ENCODE measurements around the gene LRRC59. TPM values are rescaled to one million over a fixed set of nuclear protein-coding genes. Genes with fewer than 3 reads are reported as not detected.

Gene LRRC59
- total and polyA plus RNA-seq, 2 of the 13 experiments (the other 11 are each of a cell fraction or from before 2014, with no cell fraction given), result 87.3 to 222 TPM

DNA sequence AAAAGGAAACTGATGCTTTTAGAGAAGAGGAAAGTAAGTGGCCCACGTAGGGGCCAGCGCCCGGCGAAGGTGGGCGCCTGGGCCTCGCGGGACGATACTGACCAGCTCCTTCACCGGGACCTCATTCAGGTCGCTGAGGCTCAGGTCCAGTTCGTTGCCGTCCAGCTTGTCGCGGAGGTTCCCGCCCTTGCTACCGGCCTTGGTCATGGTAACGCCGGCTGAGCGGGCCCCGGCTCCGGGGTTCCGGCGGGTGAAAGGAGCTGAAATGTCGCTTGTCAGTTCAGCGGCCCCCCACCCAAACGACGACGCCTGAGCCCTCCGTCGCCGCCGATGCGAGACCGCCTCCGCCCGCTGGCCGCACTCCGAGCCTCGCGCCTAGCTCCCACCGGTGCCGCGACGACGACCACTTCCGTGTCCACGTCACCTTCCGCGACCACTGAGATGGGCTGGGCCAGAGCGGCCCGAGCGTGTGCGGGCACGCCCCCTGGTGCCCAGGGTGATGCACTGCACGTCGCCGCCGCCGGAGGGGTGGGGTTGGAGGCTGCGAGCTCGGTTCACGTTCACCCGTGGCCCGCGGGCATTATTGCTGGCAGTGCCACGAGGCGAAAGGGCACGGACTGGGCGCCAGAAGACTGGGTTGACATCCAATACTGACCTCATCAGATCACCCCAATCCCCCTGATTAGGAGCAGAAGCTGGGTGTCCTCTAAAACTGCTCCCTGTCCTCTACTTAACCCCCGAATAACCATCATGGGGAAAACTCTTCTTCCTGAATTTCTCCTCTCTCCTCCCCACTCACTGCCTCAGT, at the start of gene LRRC59 (continued):
- peak; percentile 75 for TF ChIP-seq KLF15 (CRISPR knock-in tag; IDR thresholded peaks at IDR 0.05; ENCODE audit: borderline replicate concordance)
- peak; percentile 91 to 96 for TF ChIP-seq POLR2A (IDR thresholded peaks at IDR 0.05; ENCODE audit: insufficient read depth in 1 of 2, low read depth in 2 of 2, low read length in 2 of 2)
- TF ChIP-seq ZFP41 (CRISPR knock-in tag; IDR thresholded peaks at IDR 0.05; ENCODE audit: borderline replicate concordance), result peak; percentile 78
- 0 out of 2 replicates have a peak, but pooled peaks have one; percentile 75 for TF ChIP-seq DMTF1 (CRISPR knock-in tag; IDR thresholded peaks at IDR 0.05)
- peak; percentile 98 for TF ChIP-seq TMF1 (CRISPR knock-in tag; IDR thresholded peaks at IDR 0.05; ENCODE audit: low read depth)
- TF ChIP-seq CSRNP2 (CRISPR knock-in tag; conservative IDR thresholded peaks at IDR 0.05; ENCODE audit: low read depth), result peak; percentile 96
- peak; percentile 87; the same call in 1 of the 2 replicates for TF ChIP-seq HOXA9 (CRISPR knock-in tag; IDR thresholded peaks at IDR 0.05; ENCODE audit: borderline replicate concordance)
- TF ChIP-seq MYC (CRISPR knock-in tag; IDR thresholded peaks at IDR 0.05; ENCODE audit: borderline replicate concordance), result peak; percentile 98
- TF ChIP-seq PAF1 (CRISPR knock-in tag; IDR thresholded peaks at IDR 0.05), result no peak
- TF ChIP-seq NFYB (CRISPR knock-in tag; IDR thresholded peaks at IDR 0.05), result peak; percentile 38; the same call in 1 of the 2 replicates
- TF ChIP-seq U2AF2 (IDR thresholded peaks at IDR 0.05; ENCODE audit: low read depth, low read length), result no peak
- TF ChIP-seq, protein P1, sequence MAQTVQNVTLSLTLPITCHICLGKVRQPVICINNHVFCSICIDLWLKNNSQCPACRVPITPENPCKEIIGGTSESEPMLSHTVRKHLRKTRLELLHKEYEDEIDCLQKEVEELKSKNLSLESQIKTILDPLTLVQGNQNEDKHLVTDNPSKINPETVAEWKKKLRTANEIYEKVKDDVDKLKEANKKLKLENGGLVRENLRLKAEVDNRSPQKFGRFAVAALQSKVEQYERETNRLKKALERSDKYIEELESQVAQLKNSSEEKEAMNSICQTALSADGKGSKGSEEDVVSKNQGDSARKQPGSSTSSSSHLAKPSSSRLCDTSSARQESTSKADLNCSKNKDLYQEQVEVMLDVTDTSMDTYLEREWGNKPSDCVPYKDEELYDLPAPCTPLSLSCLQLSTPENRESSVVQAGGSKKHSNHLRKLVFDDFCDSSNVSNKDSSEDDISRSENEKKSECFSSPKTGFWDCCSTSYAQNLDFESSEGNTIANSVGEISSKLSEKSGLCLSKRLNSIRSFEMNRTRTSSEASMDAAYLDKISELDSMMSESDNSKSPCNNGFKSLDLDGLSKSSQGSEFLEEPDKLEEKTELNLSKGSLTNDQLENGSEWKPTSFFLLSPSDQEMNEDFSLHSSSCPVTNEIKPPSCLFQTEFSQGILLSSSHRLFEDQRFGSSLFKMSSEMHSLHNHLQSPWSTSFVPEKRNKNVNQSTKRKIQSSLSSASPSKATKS (CRISPR knock-in tag; IDR thresholded peaks at IDR 0.05), result peak; percentile 54; the same call in 1 of the 2 replicates
- TF ChIP-seq ZNF337 (CRISPR knock-in tag; IDR thresholded peaks at IDR 0.05; ENCODE audit: borderline replicate concordance, low read depth), result peak; percentile 97; the same call in 1 of the 2 replicates
- no peak for TF ChIP-seq CENPX (CRISPR knock-in tag; IDR thresholded peaks at IDR 0.05)
- TF ChIP-seq, protein P2, sequence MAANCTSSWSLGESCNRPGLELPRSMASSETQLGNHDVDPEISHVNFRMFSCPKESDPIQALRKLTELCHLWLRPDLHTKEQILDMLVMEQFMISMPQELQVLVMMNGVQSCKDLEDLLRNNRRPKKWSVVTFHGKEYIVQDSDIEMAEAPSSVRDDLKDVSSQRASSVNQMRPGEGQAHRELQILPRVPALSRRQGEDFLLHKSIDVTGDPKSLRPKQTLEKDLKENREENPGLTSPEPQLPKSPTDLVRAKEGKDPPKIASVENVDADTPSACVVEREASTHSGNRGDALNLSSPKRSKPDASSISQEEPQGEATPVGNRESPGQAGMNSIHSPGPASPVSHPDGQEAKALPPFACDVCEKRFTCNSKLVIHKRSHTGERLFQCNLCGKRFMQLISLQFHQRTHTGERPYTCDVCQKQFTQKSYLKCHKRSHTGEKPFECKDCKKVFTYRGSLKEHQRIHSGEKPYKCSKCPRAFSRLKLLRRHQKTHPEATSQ (CRISPR knock-in tag; IDR thresholded peaks at IDR 0.05; ENCODE audit: borderline replicate concordance), result peak; percentile 98
- peak; percentile 97 for TF ChIP-seq ZNF83 (CRISPR knock-in tag; IDR thresholded peaks at IDR 0.05; ENCODE audit: borderline replicate concordance)
- TF ChIP-seq FOXA1 (IDR thresholded peaks at IDR 0.05), result no peak
- TF ChIP-seq FOXA1 (CRISPR knock-in tag; IDR thresholded peaks at IDR 0.05), result peak; percentile 88
- peak; percentile 85 for TF ChIP-seq RARA (CRISPR knock-in tag; IDR thresholded peaks at IDR 0.05)
- no peak for TF ChIP-seq NFRKB (IDR thresholded peaks at IDR 0.05)
- TF ChIP-seq POGZ (CRISPR knock-in tag; IDR thresholded peaks at IDR 0.05), result peak; percentile 100
- TF ChIP-seq SNRNP70 (IDR thresholded peaks at IDR 0.05; ENCODE audit: low read depth, low read length), result no peak
- TF ChIP-seq NR2F6 (IDR thresholded peaks at IDR 0.05), result no peak
- peak; percentile 88; the same call in 1 of the 2 replicates for TF ChIP-seq NR2F6 (CRISPR knock-in tag; IDR thresholded peaks at IDR 0.05)

Measured in HepG2 (cell line).